Caco-2 (cell line): ENCODE measurements around the gene FBH1. TPM values are rescaled to one million over a fixed set of nuclear protein-coding genes. Genes with fewer than 3 reads are reported as not detected.
A peak's percentile ranks its signal among the peaks of the same experiment; 100 is the strongest.
"Not testable (repeated sequence)": the region's sequence is repeated elsewhere in the genome, so short reads cannot be mapped to it uniquely, and the experiment has no call there.

Source experiments
- BruUV-seq: library from RNA; stranded (reverse); fragments of 400-500 nt; replicated peaks from 2 replicates; lab custom pipeline; 2021; lab: Mats Ljungman, UMichigan
- CTCF ChIA-PET: fragments of 300-600 bp; sonication (Branson Sonifier 250); formaldehyde crosslinking; loops from one replicate; lab custom pipeline; 2022; ENCODE audit warnings: antibody characterized with exemption; lab: Charles Lee
- POLR2A ChIA-PET: fragments of 300-600 bp; sonication (Branson Sonifier 250); formaldehyde crosslinking; loops from one replicate; lab custom pipeline; 2022; ENCODE audit warnings: antibody characterized with exemption; lab: Charles Lee
- DNase-seq, 2 experiments: peaks; one replicate each; pipeline versions ENCODE4 v3.0.0 to v3.0.0-alpha.2; 2020 to 2022
- H3K27me3 ChIP-seq: replicated peaks from 2 replicates; pipeline ENCODE4 v1.6.0; 2011; ENCODE audit warnings: low read length; ENCODE audit not compliant: control insufficient read depth, insufficient read depth
- H3K36me3 ChIP-seq: 2 replicates; pipeline ENCODE4 v1.5.1; 2011; ENCODE audit warnings: low read length; ENCODE audit not compliant: control insufficient read depth, insufficient read depth
- H3K4me1 ChIP-seq: fragments of 250-450 bp; sonication (Bioruptor Pico); 2 replicates; pipeline ENCODE4 v1.5.1; 2020; ENCODE audit warnings: mild to moderate bottlenecking
- H3K4me3 ChIP-seq: 2 replicates; pipeline ENCODE4 v1.5.1; 2011; ENCODE audit warnings: low read depth, mild to moderate bottlenecking, control low read depth, low read length
- H3K9me3 ChIP-seq: fragments of 250-450 bp; sonication (Bioruptor Pico); 2 replicates; pipeline ENCODE4 v1.5.1; 2020; ENCODE audit warnings: mild to moderate bottlenecking, moderate library complexity
- H3K27ac Mint-ChIP-seq: one replicate; pipeline ENCODE4 v1.8.0; 2022; ENCODE audit warnings: mixed read lengths; ENCODE audit not compliant: unreplicated experiment
- H3K27me3 Mint-ChIP-seq: one replicate; pipeline ENCODE4 v1.8.0; 2022; ENCODE audit warnings: mixed read lengths; ENCODE audit not compliant: insufficient read depth, unreplicated experiment
- H3K36me3 Mint-ChIP-seq: one replicate; pipeline ENCODE4 v1.8.0; 2022; ENCODE audit warnings: mild to moderate bottlenecking, mixed read lengths; ENCODE audit not compliant: insufficient read depth, unreplicated experiment
- H3K4me1 Mint-ChIP-seq: one replicate; pipeline ENCODE4 v1.8.0; 2022; ENCODE audit warnings: low read depth, mixed read lengths; ENCODE audit not compliant: unreplicated experiment
- H3K4me3 Mint-ChIP-seq: one replicate; pipeline ENCODE4 v1.8.0; 2022; ENCODE audit warnings: mild to moderate bottlenecking, moderate library complexity, mixed read lengths; ENCODE audit not compliant: unreplicated experiment
- H3K9me3 Mint-ChIP-seq: one replicate; pipeline ENCODE4 v1.8.0; 2022; ENCODE audit warnings: mixed read lengths; ENCODE audit not compliant: unreplicated experiment
- intact Hi-C: fragments of 100-400 bp; cut with micrococcal nuclease; formaldehyde crosslinking; loops from one replicate; pipeline ENCODE4 v1.10.0; 2022; ENCODE audit not compliant: unreplicated experiment
- total RNA-seq: library from RNA; stranded (reverse); gene quantifications from 2 replicates; pipeline ENCODE4 v1.2.3, GENCODE V29; 2022
- TF ChIP-seq, protein P1 (sequence below), 2 experiments: fragments of 200-600 bp in 1 of 2; IDR thresholded peaks; 1 replicate in 1 of 2; 2 replicates in 1 of 2; pipeline versions ENCODE4 v1.5.1 to v1.8.0; 2011 to 2022; ENCODE audit warnings: antibody characterized with exemption in 1 of 2, control low read depth in 1 of 2, inconsistent platforms in 1 of 2, low read depth in 1 of 2, low read length in 1 of 2, mild to moderate bottlenecking in 1 of 2, moderate library complexity in 1 of 2; ENCODE audit not compliant: insufficient read depth in 1 of 2, severe bottlenecking in 1 of 2, unreplicated experiment in 1 of 2

FBH1 gene
- total RNA-seq, 1 experiment from 2014 or later: 83.3 TPM

GRCh38 chr10:5873515-5873995 is 16.5 kb upstream of the FBH1 start:
- intact Hi-C loops: loop anchor here (1.0 to 5.0 kb wide), 4 partner anchors 60 to 431 kb away; partner anchors contain the start of genes GDI2 and TASOR2

DNA sequence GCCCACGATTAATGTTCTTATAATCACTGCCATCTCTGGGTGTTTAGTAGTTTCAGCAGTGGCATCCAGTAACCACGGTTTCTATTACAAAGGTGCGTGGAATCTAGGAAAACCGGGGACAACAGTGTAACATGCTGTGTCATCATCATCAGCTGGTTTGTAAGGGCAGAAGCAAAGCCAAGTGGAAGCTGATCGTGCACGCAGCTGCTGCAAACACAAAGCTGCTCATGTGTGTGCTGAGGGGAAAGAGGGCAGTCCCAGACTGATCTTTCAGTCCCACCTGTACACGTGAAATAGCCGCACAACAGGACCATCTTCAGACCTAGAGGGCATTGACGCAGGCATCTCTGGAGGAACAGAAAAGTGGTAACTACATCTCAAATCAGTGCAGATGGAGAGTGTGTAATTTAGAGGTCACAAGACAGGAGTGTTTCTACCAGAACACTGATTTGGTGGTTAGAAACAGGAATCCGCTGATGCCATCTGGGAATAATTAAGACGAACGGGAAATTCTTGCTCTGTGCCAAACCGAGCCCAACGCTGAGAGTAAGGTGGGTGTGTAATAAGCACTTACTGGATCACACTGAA is 13.8 kb upstream of the FBH1 start:
- H3K4me3 ChIP-seq: no peak overlapping the region
- Mint-ChIP-seq H3K4me1 (no peaks in the 10 kb centered on the region), H3K9me3 (no peaks in the 10 kb centered on the region), H3K4me3 (no peak overlapping the region), H3K27ac (no peak overlapping the region), H3K27me3 (no peaks in the 10 kb centered on the region), H3K36me3 (peaks cover 37% of the 10 kb centered on the region)
- BruUV-seq: no TSS peak
- CTCF ChIA-PET: no interaction called here
- H3K9me3 ChIP-seq: no peaks in the 10 kb centered on the region
- H3K27me3 ChIP-seq: no peaks in the 10 kb centered on the region
- intact Hi-C loops: no loop called here
- no peaks in the 10 kb centered on the region for H3K4me1 ChIP-seq
- peak in 1 of 2 experiments; percentile 18 for DNase-seq
- TF ChIP-seq, protein P1, sequence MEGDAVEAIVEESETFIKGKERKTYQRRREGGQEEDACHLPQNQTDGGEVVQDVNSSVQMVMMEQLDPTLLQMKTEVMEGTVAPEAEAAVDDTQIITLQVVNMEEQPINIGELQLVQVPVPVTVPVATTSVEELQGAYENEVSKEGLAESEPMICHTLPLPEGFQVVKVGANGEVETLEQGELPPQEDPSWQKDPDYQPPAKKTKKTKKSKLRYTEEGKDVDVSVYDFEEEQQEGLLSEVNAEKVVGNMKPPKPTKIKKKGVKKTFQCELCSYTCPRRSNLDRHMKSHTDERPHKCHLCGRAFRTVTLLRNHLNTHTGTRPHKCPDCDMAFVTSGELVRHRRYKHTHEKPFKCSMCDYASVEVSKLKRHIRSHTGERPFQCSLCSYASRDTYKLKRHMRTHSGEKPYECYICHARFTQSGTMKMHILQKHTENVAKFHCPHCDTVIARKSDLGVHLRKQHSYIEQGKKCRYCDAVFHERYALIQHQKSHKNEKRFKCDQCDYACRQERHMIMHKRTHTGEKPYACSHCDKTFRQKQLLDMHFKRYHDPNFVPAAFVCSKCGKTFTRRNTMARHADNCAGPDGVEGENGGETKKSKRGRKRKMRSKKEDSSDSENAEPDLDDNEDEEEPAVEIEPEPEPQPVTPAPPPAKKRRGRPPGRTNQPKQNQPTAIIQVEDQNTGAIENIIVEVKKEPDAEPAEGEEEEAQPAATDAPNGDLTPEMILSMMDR (IDR thresholded peaks at IDR 0.05; ENCODE audit: insufficient read depth in 1 of 2, low read depth in 1 of 2, low read length in 1 of 2, severe bottlenecking in 1 of 2, unreplicated experiment in 1 of 2): no peak
- POLR2A ChIA-PET: no interaction called here
- H3K36me3 ChIP-seq: peaks cover 5% of the 10 kb centered on the region; the same call in 1 of the 2 replicates

More at GRCh38 chr10:5873515-5873995, 16.5 kb upstream of the FBH1 start:
- H3K4me3 ChIP-seq: no peak overlapping the region
- no peaks in the 10 kb centered on the region for H3K27me3 Mint-ChIP-seq
- peak; percentile 65 to 82 for DNase-seq
- H3K36me3 ChIP-seq: peaks cover 5% of the 10 kb centered on the region; the same call in 1 of the 2 replicates
- peaks cover 23% of the 10 kb centered on the region for H3K36me3 Mint-ChIP-seq
- no TSS peak for BruUV-seq
- no peak overlapping the region for H3K4me3 Mint-ChIP-seq
- H3K9me3 Mint-ChIP-seq: peaks cover 5% of the 10 kb centered on the region
- TF ChIP-seq, protein P1 (IDR thresholded peaks at IDR 0.05; ENCODE audit: insufficient read depth in 1 of 2, low read depth in 1 of 2, low read length in 1 of 2, severe bottlenecking in 1 of 2, unreplicated experiment in 1 of 2): peak; percentile 65 to 79
- H3K4me1 ChIP-seq: no peaks in the 10 kb centered on the region
- no peaks in the 10 kb centered on the region for H3K27me3 ChIP-seq
- no peak overlapping the region for H3K27ac Mint-ChIP-seq
- H3K9me3 ChIP-seq: peaks cover 2% of the 10 kb centered on the region
- no peaks in the 10 kb centered on the region for H3K4me1 Mint-ChIP-seq
- POLR2A ChIA-PET: interaction anchor here (0.7 to 1.0 kb wide), 3 partner anchors 16 to 427 kb away, joined by 3 to 7 read pairs (median 3); partner anchors contain the start of genes ANKRD16 and FBH1
- CTCF ChIA-PET: interaction anchor here (0.5 to 1.5 kb wide), 4 partner anchors 60 to 542 kb away, joined by 3 to 7 read pairs (median 6); partner anchors contain the start of gene GDI2

DNA sequence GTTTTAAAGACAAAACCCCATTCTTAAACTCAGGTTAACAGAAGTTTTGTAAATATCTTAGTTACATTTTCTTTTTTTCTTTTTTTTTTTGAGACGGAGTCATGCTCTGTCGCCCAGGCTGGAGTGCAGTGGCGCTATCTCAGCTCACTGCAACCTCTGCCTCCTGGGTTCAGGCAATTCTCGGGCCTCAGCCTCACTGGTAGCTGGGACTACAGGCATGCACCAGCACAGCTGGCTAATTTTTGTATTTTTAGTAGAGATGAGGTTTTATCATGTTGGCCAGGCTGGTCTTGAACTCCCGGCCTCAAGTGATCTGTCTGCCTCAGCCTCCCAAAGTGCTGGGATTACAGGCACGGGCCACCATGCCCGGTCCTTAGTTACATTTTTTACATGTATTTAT is 13.0 kb upstream of the FBH1 start:
- H3K27me3 ChIP-seq, intact Hi-C loops, H3K4me1 ChIP-seq, H3K9me3 Mint-ChIP-seq, H3K4me3 Mint-ChIP-seq, H3K4me1 Mint-ChIP-seq, H3K9me3 ChIP-seq, H3K27me3 Mint-ChIP-seq, BruUV-seq, H3K27ac Mint-ChIP-seq, H3K36me3 ChIP-seq, H3K4me3 ChIP-seq, CTCF ChIA-PET: not testable (repeated sequence)
- peaks cover 39% of the 10 kb centered on the region for H3K36me3 Mint-ChIP-seq
- DNase-seq: peak in 1 of 2 experiments; percentile 4
- POLR2A ChIA-PET: interaction anchor here (0.5 to 1.0 kb wide), 2 partner anchors 13 to 88 kb away, joined by 3 read pairs; partner anchors contain the start of gene FBH1
